A673 (cell line): ENCODE results near the gene CHD3. TPM values are rescaled to one million over a fixed set of nuclear protein-coding genes. Genes with fewer than 3 reads are reported as not detected.

ENCODE experiments used
- BruUV-seq: library from RNA; stranded (reverse); fragments of 400-500 nt; replicated peaks from 2 replicates; lab custom pipeline; 2021; lab: Mats Ljungman, UMichigan
- CTCF ChIA-PET: fragments of 300-600 bp; sonication (Branson Sonifier 250); formaldehyde crosslinking; loops from one replicate; lab custom pipeline; 2022; ENCODE audit warnings: antibody characterized with exemption; lab: Charles Lee
- POLR2A ChIA-PET: fragments of 300-600 bp; sonication (Branson Sonifier 250); formaldehyde crosslinking; loops from one replicate; lab custom pipeline; 2022; ENCODE audit warnings: antibody characterized with exemption; ENCODE audit not compliant: low non-redundant PET; lab: Charles Lee
- DNase-seq: peaks from one replicate; pipeline ENCODE4 v3.0.0-alpha.2; 2015; ENCODE audit warnings: low spot score
- H3K27ac ChIP-seq: fragments of 200-600 bp; sonication (generic); 2 replicates; pipeline ENCODE4 v1.5.1; 2016; ENCODE audit warnings: mixed run types, low read depth, mild to moderate bottlenecking, mixed read lengths, antibody characterized with exemption, low read length; ENCODE audit not compliant: poor library complexity, severe bottlenecking
- H3K27me3 ChIP-seq: fragments of 200-600 bp; sonication (generic); replicated peaks from 2 replicates; pipeline ENCODE4 v1.6.1; 2017; ENCODE audit warnings: mixed run types, low read depth, mild to moderate bottlenecking, mixed read lengths, antibody characterized with exemption, low read length; ENCODE audit not compliant: insufficient read depth, poor library complexity
- H3K36me3 ChIP-seq: fragments of 200-600 bp; sonication (generic); 2 replicates; pipeline ENCODE4 v1.6.1; 2016; ENCODE audit warnings: mixed run types, mild to moderate bottlenecking, mixed read lengths, antibody characterized with exemption, low read length; ENCODE audit not compliant: insufficient read depth, poor library complexity, severe bottlenecking
- H3K4me1 ChIP-seq: fragments of 200-600 bp; sonication (generic); 2 replicates; pipeline ENCODE4 v1.6.1; 2017; ENCODE audit warnings: mixed run types, mild to moderate bottlenecking, mixed read lengths, antibody characterized with exemption, low read length; ENCODE audit not compliant: insufficient read depth, poor library complexity, severe bottlenecking
- H3K4me3 ChIP-seq: fragments of 200-600 bp; sonication (generic); 2 replicates; pipeline ENCODE4 v1.5.1; 2016; ENCODE audit warnings: low read depth, mixed run types, mild to moderate bottlenecking, mixed read lengths, low read length; ENCODE audit not compliant: poor library complexity, severe bottlenecking
- H3K9me3 ChIP-seq: fragments of 200-600 bp; sonication (generic); 2 replicates; pipeline ENCODE4 v1.6.1; 2016; ENCODE audit warnings: mixed run types, low read depth, mild to moderate bottlenecking, mixed read lengths, antibody characterized with exemption, low read length; ENCODE audit not compliant: poor library complexity, severe bottlenecking
- EZH2 ChIP-seq: fragments of 200-600 bp; sonication (generic); IDR thresholded peaks from 2 replicates; pipeline ENCODE4 v1.6.1; 2017; ENCODE audit warnings: borderline replicate concordance, low read depth, mild to moderate bottlenecking, mixed read lengths, antibody characterized with exemption, low read length; ENCODE audit not compliant: poor library complexity, severe bottlenecking
- intact Hi-C: fragments of 100-400 bp; cut with micrococcal nuclease; formaldehyde crosslinking; loops from one replicate; pipeline ENCODE4 v1.10.0; 2022; ENCODE audit not compliant: unreplicated experiment
- total RNA-seq: library from RNA; stranded (reverse); gene quantifications from 2 replicates; pipeline ENCODE4 v1.2.3, GENCODE V29; 2021
- TF ChIP-seq, protein P1 (sequence below): fragments of 300-800, 200-600 bp; sonication (generic); conservative IDR thresholded peaks from 2 replicates; pipeline ENCODE4 v1.5.1; 2017; ENCODE audit warnings: low read depth, mild to moderate bottlenecking, antibody characterized with exemption, low read length, moderate library complexity, mixed read lengths

Gene CHD3
- total RNA-seq, 1 experiment from 2014 or later, result 249 TPM

- ChIA-PET CTCF (no interaction called here), POLR2A (no interaction called here)
- no TSS peak for BruUV-seq
- H3K4me3 ChIP-seq, result peak overlapping the region; percentile 87
- no peak for TF ChIP-seq EZH2
- H3K36me3 ChIP-seq, result peaks cover 5% of the 10 kb centered on the region
- no peaks in the 10 kb centered on the region for H3K27me3 ChIP-seq
- no peaks in the 10 kb centered on the region for H3K9me3 ChIP-seq
- peak overlapping the region; percentile 68 for H3K27ac ChIP-seq
- intact Hi-C loops, result no loop called here
- peak; percentile 48 for DNase-seq
- peaks cover 37% of the 10 kb centered on the region for H3K4me1 ChIP-seq
These were observed 4.7 kb upstream of the CHD3 start for GRCh38 chr17:7883781-7884386.

DNA sequence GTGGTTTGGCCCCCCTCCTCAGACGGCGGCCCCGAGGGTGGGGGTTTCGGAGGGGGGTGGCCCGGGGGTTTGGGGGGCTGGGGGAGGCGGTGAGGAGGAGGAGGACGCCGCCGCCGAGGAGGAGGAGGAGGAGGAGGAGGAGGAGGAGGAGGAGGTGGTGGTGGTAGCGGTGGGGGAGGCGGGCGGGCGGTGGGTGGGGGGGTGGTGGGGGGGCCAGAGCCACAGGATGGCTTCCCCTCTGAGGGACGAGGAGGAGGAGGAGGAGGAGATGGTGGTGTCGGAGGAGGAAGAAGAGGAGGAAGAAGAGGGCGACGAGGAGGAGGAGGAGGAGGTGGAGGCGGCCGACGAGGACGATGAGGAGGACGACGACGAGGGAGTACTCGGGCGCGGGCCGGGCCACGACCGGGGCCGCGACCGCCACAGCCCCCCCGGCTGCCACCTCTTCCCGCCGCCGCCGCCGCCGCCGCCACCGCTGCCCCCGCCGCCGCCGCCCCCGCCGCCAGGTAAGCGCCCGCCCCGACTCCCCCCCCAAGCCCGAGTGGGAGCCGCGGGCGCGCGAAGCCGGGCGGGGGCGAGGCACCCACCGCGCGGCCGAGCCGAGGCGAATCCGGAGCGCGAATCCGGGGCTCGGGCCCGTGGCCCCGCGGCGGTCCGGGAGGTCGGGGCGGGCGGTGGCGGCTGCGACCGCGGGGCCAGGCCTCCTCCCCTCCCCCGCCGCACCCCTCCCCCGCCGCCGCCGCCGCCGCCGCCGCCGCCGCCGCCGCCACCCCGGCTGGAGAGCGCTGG lies 3.8 kb upstream of the CHD3 start:
- Histone ChIP-seq H3K27me3 (no peaks in the 10 kb centered on the region), H3K36me3 (peaks cover 9% of the 10 kb centered on the region), H3K4me3 (peak overlapping the region; percentile 87), H3K9me3 (no peaks in the 10 kb centered on the region), H3K4me1 (peaks cover 46% of the 10 kb centered on the region), H3K27ac (peak overlapping the region; percentile 96)
- ChIA-PET POLR2A (no interaction called here), CTCF (interaction anchor here (0.6 to 0.7 kb wide), 2 partner anchors 102 to 525 kb away, joined by 3 read pairs; no protein-coding TSS in a partner anchor)
- TF ChIP-seq EZH2, result no peak
- TF ChIP-seq, protein P1, sequence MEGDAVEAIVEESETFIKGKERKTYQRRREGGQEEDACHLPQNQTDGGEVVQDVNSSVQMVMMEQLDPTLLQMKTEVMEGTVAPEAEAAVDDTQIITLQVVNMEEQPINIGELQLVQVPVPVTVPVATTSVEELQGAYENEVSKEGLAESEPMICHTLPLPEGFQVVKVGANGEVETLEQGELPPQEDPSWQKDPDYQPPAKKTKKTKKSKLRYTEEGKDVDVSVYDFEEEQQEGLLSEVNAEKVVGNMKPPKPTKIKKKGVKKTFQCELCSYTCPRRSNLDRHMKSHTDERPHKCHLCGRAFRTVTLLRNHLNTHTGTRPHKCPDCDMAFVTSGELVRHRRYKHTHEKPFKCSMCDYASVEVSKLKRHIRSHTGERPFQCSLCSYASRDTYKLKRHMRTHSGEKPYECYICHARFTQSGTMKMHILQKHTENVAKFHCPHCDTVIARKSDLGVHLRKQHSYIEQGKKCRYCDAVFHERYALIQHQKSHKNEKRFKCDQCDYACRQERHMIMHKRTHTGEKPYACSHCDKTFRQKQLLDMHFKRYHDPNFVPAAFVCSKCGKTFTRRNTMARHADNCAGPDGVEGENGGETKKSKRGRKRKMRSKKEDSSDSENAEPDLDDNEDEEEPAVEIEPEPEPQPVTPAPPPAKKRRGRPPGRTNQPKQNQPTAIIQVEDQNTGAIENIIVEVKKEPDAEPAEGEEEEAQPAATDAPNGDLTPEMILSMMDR, result no peak
- intact Hi-C loops, result loop anchor here (5.0 kb wide), 3 partner anchors 48 to 338 kb away; partner anchors contain the start of genes CNTROB, MPDU1 and TRAPPC1
- peak; percentile 15 for DNase-seq
- BruUV-seq, result no TSS peak

- H3K27ac ChIP-seq, result peak overlapping the region; percentile 96
- no TSS peak for BruUV-seq
- ChIA-PET CTCF (interaction anchor here (0.6 to 0.7 kb wide), 2 partner anchors 102 to 525 kb away, joined by 3 read pairs; no protein-coding TSS in a partner anchor), POLR2A (no interaction called here)
- peak overlapping the region; percentile 87 for H3K4me3 ChIP-seq
- no peaks in the 10 kb centered on the region for H3K27me3 ChIP-seq
- TF ChIP-seq EZH2, result no peak
- TF ChIP-seq, protein P1, result no peak
- intact Hi-C loops, result loop anchor here (5.0 kb wide), 3 partner anchors 47 to 337 kb away; partner anchors contain the start of genes CNTROB, MPDU1 and TRAPPC1
- DNase-seq, result peak; percentile 51
- no peaks in the 10 kb centered on the region for H3K9me3 ChIP-seq
- H3K36me3 ChIP-seq, result peaks cover 14% of the 10 kb centered on the region
- H3K4me1 ChIP-seq, result peaks cover 47% of the 10 kb centered on the region
These were observed 3.0 kb upstream of the CHD3 start for GRCh38 chr17:7885367-7886226.
